ENCODE measurements around the gene SLC44A1.

DNA sequence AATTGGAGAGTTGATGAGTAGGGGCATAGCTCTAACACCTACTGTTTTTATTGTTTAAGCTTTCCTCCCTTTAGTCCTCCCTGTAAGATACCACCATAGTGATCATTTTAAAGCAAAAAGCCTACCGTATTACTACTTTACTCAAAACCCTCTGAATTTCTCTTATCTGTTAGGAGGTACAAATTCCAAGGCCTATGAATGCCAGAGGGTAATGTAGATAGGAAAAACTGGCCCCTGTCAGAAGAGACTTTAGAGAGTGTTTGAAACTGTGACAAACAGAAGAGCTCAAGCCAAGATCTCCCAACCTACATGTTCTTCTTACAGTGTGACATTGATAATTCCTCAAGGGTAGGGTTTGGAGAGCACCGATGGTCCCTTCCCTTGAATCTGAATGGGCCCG lies 7.2 kb upstream of the SLC44A1 start:
- no peak for TF ChIP-seq JUND (IDR thresholded peaks at IDR 0.05)
- TF ChIP-seq, protein P1, sequence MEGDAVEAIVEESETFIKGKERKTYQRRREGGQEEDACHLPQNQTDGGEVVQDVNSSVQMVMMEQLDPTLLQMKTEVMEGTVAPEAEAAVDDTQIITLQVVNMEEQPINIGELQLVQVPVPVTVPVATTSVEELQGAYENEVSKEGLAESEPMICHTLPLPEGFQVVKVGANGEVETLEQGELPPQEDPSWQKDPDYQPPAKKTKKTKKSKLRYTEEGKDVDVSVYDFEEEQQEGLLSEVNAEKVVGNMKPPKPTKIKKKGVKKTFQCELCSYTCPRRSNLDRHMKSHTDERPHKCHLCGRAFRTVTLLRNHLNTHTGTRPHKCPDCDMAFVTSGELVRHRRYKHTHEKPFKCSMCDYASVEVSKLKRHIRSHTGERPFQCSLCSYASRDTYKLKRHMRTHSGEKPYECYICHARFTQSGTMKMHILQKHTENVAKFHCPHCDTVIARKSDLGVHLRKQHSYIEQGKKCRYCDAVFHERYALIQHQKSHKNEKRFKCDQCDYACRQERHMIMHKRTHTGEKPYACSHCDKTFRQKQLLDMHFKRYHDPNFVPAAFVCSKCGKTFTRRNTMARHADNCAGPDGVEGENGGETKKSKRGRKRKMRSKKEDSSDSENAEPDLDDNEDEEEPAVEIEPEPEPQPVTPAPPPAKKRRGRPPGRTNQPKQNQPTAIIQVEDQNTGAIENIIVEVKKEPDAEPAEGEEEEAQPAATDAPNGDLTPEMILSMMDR (IDR thresholded peaks at IDR 0.05) = no peak
- TF ChIP-seq, protein P2, sequence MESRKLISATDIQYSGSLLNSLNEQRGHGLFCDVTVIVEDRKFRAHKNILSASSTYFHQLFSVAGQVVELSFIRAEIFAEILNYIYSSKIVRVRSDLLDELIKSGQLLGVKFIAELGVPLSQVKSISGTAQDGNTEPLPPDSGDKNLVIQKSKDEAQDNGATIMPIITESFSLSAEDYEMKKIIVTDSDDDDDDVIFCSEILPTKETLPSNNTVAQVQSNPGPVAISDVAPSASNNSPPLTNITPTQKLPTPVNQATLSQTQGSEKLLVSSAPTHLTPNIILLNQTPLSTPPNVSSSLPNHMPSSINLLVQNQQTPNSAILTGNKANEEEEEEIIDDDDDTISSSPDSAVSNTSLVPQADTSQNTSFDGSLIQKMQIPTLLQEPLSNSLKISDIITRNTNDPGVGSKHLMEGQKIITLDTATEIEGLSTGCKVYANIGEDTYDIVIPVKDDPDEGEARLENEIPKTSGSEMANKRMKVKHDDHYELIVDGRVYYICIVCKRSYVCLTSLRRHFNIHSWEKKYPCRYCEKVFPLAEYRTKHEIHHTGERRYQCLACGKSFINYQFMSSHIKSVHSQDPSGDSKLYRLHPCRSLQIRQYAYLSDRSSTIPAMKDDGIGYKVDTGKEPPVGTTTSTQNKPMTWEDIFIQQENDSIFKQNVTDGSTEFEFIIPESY (IDR thresholded peaks at IDR 0.05; ENCODE audit: borderline replicate concordance, low read depth) = no peak
- no peak for TF ChIP-seq EP300 (IDR thresholded peaks at IDR 0.05; ENCODE audit: borderline replicate concordance in 1 of 2, low read depth in 1 of 2, low read length in 1 of 2)
